GM12872 (cell line): ENCODE measurements around the gene CDH4.

Experiments
- TF ChIP-seq, protein P1 (sequence below): IDR thresholded peaks from 3 replicates; pipeline ENCODE4 v1.5.1; 2011; ENCODE audit warnings: low read depth, mild to moderate bottlenecking, low read length, moderate library complexity; ENCODE audit not compliant: insufficient read depth

Gene CDH4

DNA sequence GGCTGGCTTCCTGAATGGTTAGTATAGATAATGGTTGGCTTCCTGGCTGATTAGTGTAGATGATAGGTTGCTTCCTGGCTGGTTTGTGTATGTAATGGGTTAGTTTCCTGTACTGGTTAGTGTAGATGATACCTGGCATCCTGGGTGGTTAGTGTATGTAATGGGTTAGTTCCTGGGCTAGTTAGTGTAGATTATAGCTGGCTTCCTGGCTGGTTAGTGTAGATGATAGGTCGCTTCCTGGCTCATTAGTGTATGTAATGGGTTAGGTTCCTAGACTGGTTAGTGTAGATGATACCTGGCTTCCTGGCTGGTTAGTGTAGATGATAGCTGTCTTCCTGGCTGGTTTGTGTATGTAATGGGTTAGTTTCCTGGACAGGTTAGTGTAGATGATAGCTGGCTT is 613.3 kb downstream of the CDH4 start:
- TF ChIP-seq, protein P1, sequence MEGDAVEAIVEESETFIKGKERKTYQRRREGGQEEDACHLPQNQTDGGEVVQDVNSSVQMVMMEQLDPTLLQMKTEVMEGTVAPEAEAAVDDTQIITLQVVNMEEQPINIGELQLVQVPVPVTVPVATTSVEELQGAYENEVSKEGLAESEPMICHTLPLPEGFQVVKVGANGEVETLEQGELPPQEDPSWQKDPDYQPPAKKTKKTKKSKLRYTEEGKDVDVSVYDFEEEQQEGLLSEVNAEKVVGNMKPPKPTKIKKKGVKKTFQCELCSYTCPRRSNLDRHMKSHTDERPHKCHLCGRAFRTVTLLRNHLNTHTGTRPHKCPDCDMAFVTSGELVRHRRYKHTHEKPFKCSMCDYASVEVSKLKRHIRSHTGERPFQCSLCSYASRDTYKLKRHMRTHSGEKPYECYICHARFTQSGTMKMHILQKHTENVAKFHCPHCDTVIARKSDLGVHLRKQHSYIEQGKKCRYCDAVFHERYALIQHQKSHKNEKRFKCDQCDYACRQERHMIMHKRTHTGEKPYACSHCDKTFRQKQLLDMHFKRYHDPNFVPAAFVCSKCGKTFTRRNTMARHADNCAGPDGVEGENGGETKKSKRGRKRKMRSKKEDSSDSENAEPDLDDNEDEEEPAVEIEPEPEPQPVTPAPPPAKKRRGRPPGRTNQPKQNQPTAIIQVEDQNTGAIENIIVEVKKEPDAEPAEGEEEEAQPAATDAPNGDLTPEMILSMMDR = no peak

DNA sequence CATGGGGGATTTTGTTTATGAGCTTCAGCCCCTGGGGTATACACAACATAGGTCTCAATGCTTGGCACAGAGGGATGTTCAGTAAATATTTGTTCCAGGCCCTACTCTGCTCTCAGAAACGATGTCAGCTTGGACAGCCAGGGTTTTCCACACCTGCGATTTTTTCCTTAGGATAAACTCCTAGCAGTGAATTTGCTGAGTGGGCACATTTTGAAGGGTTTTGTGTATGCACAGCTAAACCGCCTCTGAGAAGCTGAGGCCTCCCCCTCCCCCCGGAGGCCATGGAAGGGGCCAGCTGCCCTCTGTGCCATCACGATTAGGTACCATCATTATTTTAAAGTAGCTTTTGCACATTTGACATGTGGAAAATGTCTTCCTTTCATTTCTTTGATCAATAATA is 614.1 kb downstream of the CDH4 start:
- TF ChIP-seq, protein P1 = no peak

DNA sequence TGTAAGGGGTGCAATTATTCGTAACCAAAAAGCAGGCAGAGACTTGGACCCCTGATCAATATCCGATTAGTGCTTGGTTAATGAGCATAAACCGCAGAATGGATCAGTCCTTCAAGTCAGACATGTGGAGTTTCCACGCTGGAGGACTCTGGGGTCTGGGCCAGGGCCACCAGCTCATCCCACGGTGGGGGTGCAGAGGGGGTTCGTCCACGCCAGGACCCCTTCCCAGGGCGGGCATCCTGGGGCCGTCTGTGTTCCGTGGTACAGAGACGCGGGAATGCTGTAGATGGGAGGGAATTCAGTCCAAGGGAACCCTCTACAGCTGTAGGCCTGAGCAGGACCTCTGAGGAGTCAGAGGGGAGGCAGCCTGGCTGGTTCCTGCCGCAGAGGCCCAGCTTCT is 615.9 kb downstream of the CDH4 start:
- TF ChIP-seq, protein P1 = no peak

DNA sequence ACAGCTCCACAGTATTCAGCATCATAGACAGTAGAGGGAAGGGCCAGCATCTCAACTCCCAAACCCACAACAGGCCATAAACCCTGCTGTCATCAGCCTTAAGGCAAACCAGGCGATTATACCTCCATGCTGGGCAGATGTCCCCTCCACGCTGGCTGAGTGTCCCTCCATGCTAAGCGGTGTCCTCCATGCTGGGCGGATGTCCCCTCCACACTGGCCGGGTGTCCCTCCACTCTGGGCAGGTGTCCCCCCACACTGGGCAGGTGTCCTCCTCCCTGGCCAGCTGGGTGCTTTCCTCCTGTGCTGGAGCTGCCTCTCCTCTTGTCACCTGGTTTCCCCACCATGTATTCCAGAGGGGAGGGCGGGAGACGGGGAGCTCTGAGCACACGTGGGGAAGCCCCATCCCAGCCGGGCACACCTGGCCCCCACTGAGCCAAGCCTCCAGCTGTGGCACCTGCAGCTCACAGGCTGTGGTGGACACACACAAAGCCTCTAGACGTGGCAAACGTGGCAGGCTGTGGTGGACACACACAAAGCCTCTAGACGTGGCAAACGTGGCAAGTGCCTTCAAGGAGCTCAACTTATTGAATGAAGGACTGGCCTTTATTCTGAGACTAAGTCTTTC is 616.5 kb downstream of the CDH4 start:
- TF ChIP-seq, protein P1 = no peak

DNA sequence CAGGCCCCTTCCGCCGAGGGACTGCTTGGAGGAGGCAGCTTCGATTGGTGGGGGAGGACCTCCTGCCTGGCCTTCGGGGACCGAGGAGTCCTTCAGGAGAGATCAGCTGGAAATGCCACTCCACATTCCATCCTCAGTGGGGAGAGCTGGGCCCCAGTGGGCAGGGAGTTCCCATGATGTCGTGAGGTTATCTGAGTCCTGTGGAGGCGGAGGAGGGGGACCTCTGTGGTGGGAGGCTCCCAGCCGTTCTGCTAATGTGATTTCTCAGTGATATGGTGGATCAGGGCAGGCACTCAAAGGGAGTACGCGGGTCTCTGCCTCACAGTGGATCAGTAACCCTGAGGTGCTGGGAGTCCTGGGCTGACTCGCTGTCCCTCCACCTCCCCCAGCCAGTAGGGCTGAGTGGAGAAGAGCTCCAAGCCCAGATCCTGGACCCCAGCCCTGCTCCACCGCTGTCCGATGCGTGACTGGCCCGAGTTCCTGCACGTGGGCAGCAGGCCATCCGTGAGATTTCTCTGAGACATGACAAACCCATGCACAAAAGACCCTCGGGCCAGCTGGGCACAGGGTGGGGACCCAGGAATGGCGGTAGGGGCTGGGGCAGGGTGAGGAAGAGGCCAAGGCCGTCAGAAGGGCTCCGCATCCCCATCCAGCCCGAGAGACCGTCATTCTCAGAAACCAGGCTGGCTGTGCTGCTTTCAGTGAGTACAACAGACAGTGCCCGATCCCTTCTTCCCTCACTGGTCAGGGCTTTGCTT is 617.9 kb downstream of the CDH4 start:
- TF ChIP-seq, protein P1 = no peak

DNA sequence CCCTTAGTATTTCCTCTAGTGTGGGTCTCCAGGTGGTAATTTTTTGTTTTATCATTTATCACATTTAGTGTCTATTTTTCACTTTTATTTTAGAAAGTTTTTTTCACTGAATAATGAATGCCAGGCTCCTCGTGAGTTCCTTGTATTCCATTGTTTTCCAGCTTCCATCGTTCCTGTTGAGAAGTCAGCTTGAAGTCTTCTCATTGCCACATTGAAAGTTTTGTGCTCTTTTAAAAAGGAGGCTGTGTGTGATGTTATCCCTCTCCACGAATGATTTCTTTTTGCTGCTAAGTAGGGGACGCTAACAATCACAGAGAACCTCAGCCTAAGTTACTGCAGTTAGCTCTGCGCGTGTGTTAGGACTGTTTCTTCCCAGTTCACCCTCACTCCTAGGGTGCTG is 619.1 kb downstream of the CDH4 start:
- TF ChIP-seq, protein P1 = no peak

DNA sequence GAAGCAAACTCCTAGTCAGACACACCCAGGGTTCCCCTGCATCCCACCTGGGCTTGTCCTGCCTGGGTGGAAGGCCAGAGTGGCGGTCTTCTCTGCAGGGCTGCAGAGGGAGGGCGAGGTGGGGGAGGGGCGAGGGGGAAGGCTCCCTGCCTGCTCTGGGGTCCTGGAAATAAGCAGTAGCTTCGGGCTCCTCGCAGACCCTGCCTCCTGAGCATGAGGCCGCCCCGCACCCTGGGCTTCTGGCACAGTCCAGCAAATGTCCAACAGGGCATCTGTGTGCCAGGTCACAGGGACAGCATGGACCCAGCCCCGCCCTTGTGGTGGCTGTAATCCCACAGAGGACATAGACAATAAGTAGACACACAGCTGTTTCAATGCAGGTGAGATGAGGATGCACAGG is 619.9 kb downstream of the CDH4 start:
- TF ChIP-seq, protein P1 = no peak
